ENCODE measurements around the gene POLD4. TPM values are rescaled to one million over a fixed set of nuclear protein-coding genes. Genes with fewer than 3 reads are reported as not detected.

Gene POLD4
- total RNA-seq, 1 donor from 2014 or later: 19.8 TPM

- Mint-ChIP-seq H3K27ac (no peak overlapping the region), H3K27me3 (no peaks in the 10 kb centered on the region), H3K4me1 (ENCODE audit: low read depth) (peaks cover 4% of the 10 kb centered on the region), H3K4me3 (ENCODE audit: low read depth) (no peak overlapping the region), H3K9me3 (ENCODE audit: low read depth) (no peaks in the 10 kb centered on the region), H3K36me3 (ENCODE audit: insufficient read depth) (no peaks in the 10 kb centered on the region)
- TF ChIP-seq, protein P1, sequence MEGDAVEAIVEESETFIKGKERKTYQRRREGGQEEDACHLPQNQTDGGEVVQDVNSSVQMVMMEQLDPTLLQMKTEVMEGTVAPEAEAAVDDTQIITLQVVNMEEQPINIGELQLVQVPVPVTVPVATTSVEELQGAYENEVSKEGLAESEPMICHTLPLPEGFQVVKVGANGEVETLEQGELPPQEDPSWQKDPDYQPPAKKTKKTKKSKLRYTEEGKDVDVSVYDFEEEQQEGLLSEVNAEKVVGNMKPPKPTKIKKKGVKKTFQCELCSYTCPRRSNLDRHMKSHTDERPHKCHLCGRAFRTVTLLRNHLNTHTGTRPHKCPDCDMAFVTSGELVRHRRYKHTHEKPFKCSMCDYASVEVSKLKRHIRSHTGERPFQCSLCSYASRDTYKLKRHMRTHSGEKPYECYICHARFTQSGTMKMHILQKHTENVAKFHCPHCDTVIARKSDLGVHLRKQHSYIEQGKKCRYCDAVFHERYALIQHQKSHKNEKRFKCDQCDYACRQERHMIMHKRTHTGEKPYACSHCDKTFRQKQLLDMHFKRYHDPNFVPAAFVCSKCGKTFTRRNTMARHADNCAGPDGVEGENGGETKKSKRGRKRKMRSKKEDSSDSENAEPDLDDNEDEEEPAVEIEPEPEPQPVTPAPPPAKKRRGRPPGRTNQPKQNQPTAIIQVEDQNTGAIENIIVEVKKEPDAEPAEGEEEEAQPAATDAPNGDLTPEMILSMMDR (IDR thresholded peaks at IDR 0.05; ENCODE audit: unreplicated experiment): no peak
- no peak for DNase-seq (ENCODE audit: low spot score, unreplicated experiment)
These were observed 40.9 kb downstream of the POLD4 start for GRCh38 chr11:67312187-67313021.

DNA sequence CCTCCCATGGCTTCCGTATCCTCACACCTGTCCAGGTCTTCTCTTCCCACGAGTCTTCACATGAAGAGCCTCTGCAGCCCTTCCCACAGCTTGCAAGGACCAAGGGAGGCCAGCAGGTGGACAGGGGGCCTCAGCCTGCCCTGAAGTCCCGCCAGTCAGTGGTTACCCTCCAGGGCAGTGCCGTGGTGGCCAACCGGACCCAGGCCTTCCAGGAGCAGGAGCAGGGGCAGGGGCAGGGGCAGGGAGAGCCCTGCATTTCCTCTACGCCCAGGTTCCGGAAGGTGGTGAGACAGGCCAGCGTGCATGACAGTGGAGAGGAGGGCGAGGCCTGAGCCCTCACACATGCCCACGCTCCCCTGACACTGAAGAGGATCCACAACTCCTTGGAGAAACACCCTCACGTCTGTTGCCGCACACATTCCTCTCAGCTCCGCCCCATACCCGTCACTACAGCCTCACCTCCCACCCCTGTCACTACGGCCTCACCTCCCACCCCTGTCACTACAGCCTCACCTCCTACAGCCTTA, 41.7 kb downstream of the POLD4 start:
- H3K27ac Mint-ChIP-seq: peak overlapping the region; percentile 67
- H3K4me3 Mint-ChIP-seq (ENCODE audit: low read depth): no peak overlapping the region
- TF ChIP-seq, protein P1 (IDR thresholded peaks at IDR 0.05; ENCODE audit: unreplicated experiment): no peak
- H3K27me3 Mint-ChIP-seq: no peaks in the 10 kb centered on the region
- no peaks in the 10 kb centered on the region for H3K9me3 Mint-ChIP-seq (ENCODE audit: low read depth)
- no peak for DNase-seq (ENCODE audit: low spot score, unreplicated experiment)
- H3K36me3 Mint-ChIP-seq (ENCODE audit: insufficient read depth): no peaks in the 10 kb centered on the region
- peaks cover 4% of the 10 kb centered on the region for H3K4me1 Mint-ChIP-seq (ENCODE audit: low read depth)

DNA sequence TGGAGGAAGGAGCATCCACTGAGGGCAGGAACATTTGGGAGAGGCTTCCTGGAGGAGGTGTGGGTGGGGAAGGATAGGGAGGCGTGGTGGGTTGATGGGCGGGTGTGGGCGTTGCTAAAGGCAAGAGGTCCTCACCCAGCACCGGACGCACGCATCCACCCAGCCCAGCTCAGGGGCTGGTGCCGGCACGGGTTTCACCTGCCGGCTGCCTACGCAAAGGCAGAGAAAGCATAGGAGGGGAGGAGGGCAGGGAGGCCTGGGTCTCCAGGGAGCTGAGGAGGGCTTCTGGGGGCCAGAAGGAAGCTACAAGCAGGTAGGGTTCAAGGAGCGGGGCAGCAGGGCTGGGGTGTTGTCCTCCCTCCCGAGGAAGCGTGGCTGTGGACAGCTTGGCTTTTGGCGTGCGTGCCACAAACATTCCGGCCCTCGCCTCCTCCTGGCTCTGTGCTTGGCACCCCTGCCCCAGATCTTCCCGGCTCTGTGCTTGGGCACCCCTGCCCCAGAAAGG, 42.2 kb downstream of the POLD4 start:
- Mint-ChIP-seq H3K4me3 (ENCODE audit: low read depth) (no peak overlapping the region), H3K36me3 (ENCODE audit: insufficient read depth) (no peaks in the 10 kb centered on the region), H3K4me1 (ENCODE audit: low read depth) (peaks cover 4% of the 10 kb centered on the region), H3K9me3 (ENCODE audit: low read depth) (no peaks in the 10 kb centered on the region), H3K27ac (peak overlapping the region; percentile 37), H3K27me3 (no peaks in the 10 kb centered on the region)
- TF ChIP-seq, protein P1 (IDR thresholded peaks at IDR 0.05; ENCODE audit: unreplicated experiment): no peak
- no peak for DNase-seq (ENCODE audit: low spot score, unreplicated experiment)

GRCh38 chr11:67310246-67311050, 42.9 kb downstream of the POLD4 start:
- H3K36me3 Mint-ChIP-seq (ENCODE audit: insufficient read depth): no peaks in the 10 kb centered on the region
- H3K4me1 Mint-ChIP-seq (ENCODE audit: low read depth): peaks cover 4% of the 10 kb centered on the region
- H3K27me3 Mint-ChIP-seq: no peaks in the 10 kb centered on the region
- H3K4me3 Mint-ChIP-seq (ENCODE audit: low read depth): no peak overlapping the region
- TF ChIP-seq, protein P1 (IDR thresholded peaks at IDR 0.05; ENCODE audit: unreplicated experiment): no peak
- DNase-seq (ENCODE audit: low spot score, unreplicated experiment): no peak
- H3K27ac Mint-ChIP-seq: no peak overlapping the region
- H3K9me3 Mint-ChIP-seq (ENCODE audit: low read depth): no peaks in the 10 kb centered on the region

DNA sequence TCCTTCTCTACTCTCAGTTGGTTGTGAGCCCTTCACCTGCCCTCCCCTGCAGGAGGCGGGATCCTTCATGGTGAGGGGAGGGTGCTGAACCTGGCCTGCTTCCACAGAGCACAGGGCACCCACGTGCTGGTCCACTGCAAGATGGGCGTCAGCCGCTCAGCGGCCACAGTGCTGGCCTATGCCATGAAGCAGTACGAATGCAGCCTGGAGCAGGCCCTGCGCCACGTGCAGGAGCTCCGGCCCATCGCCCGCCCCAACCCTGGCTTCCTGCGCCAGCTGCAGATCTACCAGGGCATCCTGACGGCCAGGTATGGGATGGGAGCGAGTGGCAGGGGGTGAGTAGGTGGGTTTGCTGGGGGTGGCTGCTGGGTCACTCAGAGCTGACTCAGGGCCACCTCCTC, 43.7 kb downstream of the POLD4 start:
- H3K27ac Mint-ChIP-seq: no peak overlapping the region
- H3K27me3 Mint-ChIP-seq: no peaks in the 10 kb centered on the region
- TF ChIP-seq, protein P1 (IDR thresholded peaks at IDR 0.05; ENCODE audit: unreplicated experiment): no peak
- H3K9me3 Mint-ChIP-seq (ENCODE audit: low read depth): no peaks in the 10 kb centered on the region
- no peak for DNase-seq (ENCODE audit: low spot score, unreplicated experiment)
- no peak overlapping the region for H3K4me3 Mint-ChIP-seq (ENCODE audit: low read depth)
- H3K4me1 Mint-ChIP-seq (ENCODE audit: low read depth): peaks cover 4% of the 10 kb centered on the region
- H3K36me3 Mint-ChIP-seq (ENCODE audit: insufficient read depth): no peaks in the 10 kb centered on the region

All from progenitor cell of endocrine pancreas (in vitro differentiated cells).